ENCODE data around the gene SYNC. TPM values are rescaled to one million over a fixed set of nuclear protein-coding genes. Genes with fewer than 3 reads are reported as not detected.

Gene SYNC
- total and polyA plus RNA-seq, 2 experiments from 2014 or later: not detected

- H3K4me1 ChIP-seq (ENCODE audit: insufficient read depth): peaks cover 23% of the 10 kb centered on the region
- Mint-ChIP-seq H3K27me3 (ENCODE audit: insufficient read depth, low read depth, poor library complexity) (peaks cover 25% of the 10 kb centered on the region), H3K4me3 (peak overlapping the region; percentile 62), H3K27ac (peak overlapping the region; percentile 89), H3K9me3 (no peaks in the 10 kb centered on the region; the same call in 2 of the 3 replicates), H3K4me1 (peaks cover 26% of the 10 kb centered on the region), H3K36me3 (ENCODE audit: low read depth) (no peaks in the 10 kb centered on the region)
- H4K20me1 ChIP-seq (replicated peaks; ENCODE audit: insufficient read depth): no peaks in the 10 kb centered on the region
- no peaks in the 10 kb centered on the region for H3F3A ChIP-seq (replicated peaks; ENCODE audit: low read depth)
- no peaks in the 10 kb centered on the region for H3K27me3 ChIP-seq (ENCODE audit: insufficient read depth)
- peak overlapping the region; percentile 21 for H3K4me3 ChIP-seq
- no peaks in the 10 kb centered on the region for H3K9me2 ChIP-seq (ENCODE audit: insufficient read depth)
- TF ChIP-seq EZH2 (IDR thresholded peaks at IDR 0.05; ENCODE audit: low read depth, unreplicated experiment) (no peak), REST (IDR thresholded peaks at IDR 0.05; ENCODE audit: unreplicated experiment) (no peak), POLR2AphosphoS5 (IDR thresholded peaks at IDR 0.05; ENCODE audit: low read depth) (peak; percentile 83), CREB1 (CRISPR knock-in tag; IDR thresholded peaks at IDR 0.05; ENCODE audit: low read depth) (peak; percentile 22; the same call in 1 of the 2 replicates), ZNF331 (CRISPR knock-in tag; IDR thresholded peaks at IDR 0.05; ENCODE audit: low read depth) (no peak), CTCF (conservative IDR thresholded peaks at IDR 0.05; ENCODE audit: low read depth in 2 of 2) (peak in 1 of 2 experiments; percentile 26; a peak in 1 of 4 replicates)
- TF ChIP-seq, protein P1, sequence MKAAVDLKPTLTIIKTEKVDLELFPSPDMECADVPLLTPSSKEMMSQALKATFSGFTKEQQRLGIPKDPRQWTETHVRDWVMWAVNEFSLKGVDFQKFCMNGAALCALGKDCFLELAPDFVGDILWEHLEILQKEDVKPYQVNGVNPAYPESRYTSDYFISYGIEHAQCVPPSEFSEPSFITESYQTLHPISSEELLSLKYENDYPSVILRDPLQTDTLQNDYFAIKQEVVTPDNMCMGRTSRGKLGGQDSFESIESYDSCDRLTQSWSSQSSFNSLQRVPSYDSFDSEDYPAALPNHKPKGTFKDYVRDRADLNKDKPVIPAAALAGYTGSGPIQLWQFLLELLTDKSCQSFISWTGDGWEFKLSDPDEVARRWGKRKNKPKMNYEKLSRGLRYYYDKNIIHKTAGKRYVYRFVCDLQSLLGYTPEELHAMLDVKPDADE (IDR thresholded peaks at IDR 0.05): no peak
- ATAC-seq (peak; percentile 89), DNase-seq (ENCODE audit: low spot score) (peak; percentile 100)
- peak overlapping the region; percentile 65; the same call in 1 of the 2 replicates for H3K27ac ChIP-seq (ENCODE audit: low read depth)
- H2AFZ ChIP-seq: peak overlapping the region; percentile 6; the same call in 1 of the 2 replicates
- peak overlapping the region; percentile 64 for H3K4me2 ChIP-seq
- H3K79me2 ChIP-seq (replicated peaks; ENCODE audit: insufficient read depth): no peaks in the 10 kb centered on the region
- H3K36me3 ChIP-seq (ENCODE audit: insufficient read depth): no peaks in the 10 kb centered on the region; the same call in 1 of the 2 replicates
Observed at GRCh38 chr1:32716312-32717148, 14.0 kb upstream of the SYNC start.
